Stimulated activated CD8-positive, alpha-beta memory T cell treated with anti-CD3 and anti-CD28 coated beads, Interleukin-7, amount 100 ng/mL, for 24 hours (primary cell): Measurements from ENCODE around the gene CDK12.
"Not testable (repeated sequence)": the region's sequence is repeated elsewhere in the genome, so short reads cannot be mapped to it uniquely, and the experiment has no call there.

ENCODE experiments used
- DNase-seq: peaks from one replicate; pipeline ENCODE4 v3.0.0-alpha.2; 2020; ENCODE audit warnings: low read depth

Gene CDK12

DNA sequence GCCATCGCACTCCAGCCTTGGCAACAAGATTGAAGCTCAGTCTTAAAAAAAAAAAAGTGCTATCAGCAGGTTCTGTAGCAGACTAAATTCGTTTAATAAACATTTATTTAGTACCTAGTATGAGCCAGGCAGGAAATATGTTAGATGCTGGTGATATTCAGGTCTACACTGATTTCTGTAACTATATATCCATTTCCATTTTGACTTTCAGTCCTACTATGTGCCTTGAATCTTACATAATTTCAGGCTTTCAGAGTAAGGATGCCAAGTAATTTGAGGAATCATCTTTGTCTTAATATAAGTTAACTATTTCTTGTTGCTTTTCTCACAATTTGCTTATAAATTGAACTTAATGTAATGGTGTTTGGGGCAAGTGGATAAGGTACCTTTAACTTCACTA, 46.2 kb downstream of the CDK12 start:
- no peak for DNase-seq

DNA sequence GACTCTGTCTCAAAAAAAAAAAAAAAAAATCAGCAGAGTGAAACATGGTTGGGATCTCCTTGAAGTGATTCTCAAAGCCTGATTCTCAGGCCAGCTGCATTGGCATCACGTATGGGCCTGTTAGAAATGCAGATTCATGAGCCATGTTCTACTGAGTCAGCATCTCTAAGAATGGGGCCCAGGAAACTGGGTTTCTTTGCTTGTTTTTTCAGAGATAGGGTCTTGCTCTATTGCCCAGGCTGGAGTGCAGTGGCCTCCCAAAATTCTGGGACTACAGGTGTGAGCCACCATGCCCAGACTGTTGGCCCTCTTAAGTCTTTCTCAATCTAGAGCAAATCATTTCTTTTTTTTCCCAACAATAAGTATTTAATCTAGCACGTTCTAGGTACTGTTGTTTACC, 47.7 kb downstream of the CDK12 start:
- no peak for DNase-seq

DNA sequence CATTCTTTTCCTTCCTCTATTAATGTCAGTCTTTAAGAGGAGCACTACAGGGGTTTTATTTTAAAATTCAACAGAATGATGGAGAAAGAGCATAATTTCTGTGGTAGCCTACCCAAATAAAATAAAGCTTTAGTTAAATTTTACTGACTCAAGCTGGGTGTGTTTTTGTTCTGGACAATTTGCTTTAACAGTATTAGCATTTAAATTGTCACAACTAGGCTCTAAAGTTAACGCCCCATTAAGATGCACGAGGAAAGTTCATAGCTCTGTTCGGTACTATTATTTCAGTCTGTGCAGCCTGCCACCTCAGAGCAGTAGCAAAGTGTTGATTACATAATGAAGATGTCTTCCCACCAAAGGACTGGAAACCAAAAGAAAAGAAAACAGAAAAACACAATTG, 52.0 kb downstream of the CDK12 start:
- DNase-seq, result no peak

DNA sequence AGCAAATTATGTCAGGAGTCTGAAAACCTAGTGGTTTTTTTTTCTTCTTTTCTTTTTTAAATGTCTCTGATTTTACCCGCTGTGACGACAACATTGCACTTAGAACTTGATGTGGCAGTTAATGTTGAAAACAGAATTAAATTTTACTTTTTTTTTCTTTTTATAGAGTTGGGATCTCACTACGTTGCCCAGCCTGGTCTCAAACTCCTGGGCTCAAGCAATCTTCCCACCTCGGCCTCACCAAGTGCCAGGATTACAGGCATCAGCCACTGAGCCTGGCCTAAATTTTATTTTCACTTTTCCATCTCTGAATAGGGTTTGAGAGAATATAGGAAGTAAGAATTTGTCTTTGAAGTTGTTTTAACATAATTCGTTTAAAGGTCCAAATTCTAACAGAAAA, 52.6 kb downstream of the CDK12 start:
- DNase-seq, result no peak

DNA sequence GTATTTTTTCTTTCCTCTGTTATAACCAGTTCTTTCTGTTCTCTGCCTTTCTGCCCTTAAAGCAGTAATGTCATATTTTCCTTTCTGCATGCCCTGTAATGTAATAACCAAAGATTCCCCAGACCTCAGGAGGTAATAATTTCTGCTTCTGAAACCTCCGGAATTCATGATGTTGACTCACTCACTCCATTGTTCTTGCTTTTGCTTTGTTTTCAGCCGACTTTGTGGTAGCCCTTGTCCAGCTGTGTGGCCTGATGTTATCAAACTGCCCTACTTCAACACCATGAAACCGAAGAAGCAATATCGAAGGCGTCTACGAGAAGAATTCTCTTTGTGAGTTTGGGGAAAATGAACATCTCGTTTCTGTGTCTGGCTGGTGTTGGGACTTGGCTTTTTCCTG, 55.9 kb downstream of the CDK12 start:
- no peak for DNase-seq

DNA sequence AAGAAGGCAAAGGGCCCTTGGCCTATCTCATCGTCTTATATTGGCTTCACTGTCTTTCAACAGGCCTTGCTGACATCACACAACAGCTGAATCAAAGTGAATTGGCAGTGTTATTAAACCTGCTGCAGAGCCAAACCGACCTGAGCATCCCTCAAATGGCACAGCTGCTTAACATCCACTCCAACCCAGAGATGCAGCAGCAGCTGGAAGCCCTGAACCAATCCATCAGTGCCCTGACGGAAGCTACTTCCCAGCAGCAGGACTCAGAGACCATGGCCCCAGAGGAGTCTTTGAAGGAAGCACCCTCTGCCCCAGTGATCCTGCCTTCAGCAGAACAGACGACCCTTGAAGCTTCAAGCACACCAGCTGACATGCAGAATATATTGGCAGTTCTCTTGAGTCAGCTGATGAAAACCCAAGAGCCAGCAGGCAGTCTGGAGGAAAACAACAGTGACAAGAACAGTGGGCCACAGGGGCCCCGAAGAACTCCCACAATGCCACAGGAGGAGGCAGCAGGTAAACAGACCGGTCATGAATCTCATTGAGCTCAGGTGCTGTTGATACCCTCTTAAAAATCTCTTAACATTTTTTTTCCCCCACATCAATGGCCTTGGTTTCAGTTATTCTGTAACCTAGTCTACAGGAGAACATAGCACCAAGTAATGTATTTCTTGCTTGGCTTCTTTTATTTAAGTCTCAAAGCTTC, 64.7 kb downstream of the CDK12 start:
- DNase-seq, result no peak

DNA sequence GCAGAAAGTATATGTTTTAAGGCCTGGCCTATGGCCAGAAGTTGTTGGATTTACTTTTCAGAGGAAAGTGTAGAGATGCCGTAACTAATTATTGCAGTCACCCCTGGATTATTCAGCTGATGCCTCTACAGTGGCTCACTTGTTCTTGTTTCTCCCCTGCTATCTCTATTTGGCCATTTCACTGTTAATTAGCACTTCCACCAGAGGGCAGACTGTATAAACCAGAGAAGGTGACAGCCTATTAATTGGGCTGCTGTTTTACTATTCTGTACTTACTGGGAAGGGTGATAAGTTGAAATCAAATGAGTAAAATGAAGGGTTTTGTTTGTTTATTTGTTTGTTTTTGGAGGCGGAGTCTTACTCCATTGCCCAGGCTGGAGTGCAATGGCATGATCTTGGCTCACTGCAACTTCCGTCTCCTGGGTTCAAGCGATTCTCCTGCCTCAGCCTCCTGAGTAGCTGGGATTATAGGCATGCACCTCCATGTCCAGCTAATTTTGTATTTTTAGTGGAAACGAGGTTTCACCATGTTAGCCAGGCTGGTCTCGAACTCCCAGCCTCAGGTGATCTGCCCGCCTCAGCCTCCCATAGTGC, 66.0 kb downstream of the CDK12 start:
- no peak for DNase-seq

DNA sequence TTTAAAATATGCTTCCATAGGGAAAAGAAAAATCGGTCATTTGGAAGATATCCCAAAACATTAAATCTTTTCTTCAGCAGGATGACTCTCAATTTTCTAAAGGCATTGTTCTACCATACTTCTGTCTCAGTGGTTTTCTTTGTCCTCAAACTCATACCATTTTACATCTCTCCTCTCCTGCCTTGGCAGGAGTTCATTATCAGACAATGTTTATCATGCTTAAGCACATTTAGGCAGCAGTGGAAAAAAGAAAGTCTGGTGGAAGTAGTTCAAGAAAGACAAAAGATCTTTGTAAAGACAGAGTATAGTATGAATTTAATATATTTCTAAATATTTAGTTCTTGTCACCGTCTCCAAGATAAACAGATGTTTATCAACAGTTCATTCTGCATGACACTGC, 68.2 kb downstream of the CDK12 start:
- DNase-seq, result no peak

DNA sequence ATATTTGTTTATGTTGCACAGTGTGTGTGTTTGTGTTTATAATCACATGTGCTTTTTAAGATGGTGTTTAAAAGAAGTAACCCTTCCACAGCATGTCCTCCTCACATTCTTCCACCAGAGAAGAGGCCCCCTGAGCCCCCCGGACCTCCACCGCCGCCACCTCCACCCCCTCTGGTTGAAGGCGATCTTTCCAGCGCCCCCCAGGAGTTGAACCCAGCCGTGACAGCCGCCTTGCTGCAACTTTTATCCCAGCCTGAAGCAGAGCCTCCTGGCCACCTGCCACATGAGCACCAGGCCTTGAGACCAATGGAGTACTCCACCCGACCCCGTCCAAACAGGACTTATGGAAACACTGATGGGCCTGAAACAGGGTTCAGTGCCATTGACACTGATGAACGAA, 69.2 kb downstream of the CDK12 start:
- no peak for DNase-seq

DNA sequence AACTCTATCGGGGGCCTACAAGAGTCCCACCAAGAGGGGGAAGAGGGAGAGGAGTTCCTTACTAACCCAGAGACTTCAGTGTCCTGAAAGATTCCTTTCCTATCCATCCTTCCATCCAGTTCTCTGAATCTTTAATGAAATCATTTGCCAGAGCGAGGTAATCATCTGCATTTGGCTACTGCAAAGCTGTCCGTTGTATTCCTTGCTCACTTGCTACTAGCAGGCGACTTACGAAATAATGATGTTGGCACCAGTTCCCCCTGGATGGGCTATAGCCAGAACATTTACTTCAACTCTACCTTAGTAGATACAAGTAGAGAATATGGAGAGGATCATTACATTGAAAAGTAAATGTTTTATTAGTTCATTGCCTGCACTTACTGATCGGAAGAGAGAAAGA, 70.0 kb downstream of the CDK12 start:
- DNase-seq, result no peak

DNA sequence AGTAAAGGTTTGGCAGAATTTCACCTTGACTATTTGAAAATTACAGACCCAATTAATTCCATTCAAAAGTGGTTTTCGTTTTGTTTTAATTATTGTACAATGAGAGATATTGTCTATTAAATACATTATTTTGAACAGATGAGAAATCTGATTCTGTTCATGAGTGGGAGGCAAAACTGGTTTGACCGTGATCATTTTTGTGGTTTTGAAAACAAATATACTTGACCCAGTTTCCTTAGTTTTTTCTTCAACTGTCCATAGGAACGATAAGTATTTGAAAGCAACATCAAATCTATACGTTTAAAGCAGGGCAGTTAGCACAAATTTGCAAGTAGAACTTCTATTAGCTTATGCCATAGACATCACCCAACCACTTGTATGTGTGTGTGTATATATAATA, 72.6 kb downstream of the CDK12 start:
- DNase-seq, result no peak

DNA sequence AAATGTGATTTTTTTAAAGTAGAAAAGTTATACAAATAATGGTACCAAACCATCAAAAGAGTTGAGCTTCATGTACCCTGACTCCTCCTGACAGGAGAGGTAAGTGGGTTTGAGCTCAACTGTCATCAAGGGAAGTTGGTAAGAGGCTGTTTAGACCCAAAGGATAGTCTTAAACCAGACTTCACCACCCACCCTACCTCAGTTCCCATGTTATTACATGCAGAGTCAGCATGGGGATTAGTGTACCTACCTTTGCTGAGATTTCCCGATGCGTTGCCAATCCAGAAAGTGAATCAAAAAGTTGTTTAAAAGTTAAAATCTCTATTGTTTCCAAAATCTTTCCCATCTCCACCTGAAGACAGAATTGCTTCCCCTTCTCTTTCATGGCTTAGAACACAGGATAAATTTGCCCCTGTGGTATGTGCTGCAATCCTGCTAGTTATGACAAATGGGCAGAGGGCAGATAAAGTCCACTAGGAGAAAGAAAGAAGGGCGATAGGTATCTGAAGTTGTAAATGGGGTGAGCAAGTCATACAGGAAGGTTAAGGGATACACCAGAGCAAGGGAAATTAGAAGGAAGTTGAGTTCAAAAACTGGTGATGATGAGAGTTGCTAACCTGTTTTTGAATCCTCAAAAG, 73.6 kb downstream of the CDK12 start:
- no peak for DNase-seq

DNA sequence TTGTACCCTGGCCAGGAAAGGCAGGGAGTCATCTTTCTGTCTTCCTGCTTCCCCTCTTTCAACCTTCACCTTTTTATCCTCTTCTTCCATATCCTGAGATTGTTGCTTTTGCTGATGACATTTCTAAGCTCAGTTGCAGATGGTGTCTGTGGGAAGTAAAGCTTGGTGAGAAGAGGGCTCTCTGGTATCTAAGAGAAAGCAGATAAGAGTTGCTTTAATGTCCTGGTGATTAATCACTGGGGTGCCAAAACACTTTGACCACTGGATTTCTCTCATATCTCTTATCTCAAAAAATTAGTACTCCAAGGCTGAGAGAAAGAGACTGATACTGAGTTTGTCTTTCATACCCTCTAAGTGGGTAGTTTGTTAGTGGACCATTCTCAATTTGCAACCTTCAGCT, 75.2 kb downstream of the CDK12 start:
- DNase-seq, result no peak

DNA sequence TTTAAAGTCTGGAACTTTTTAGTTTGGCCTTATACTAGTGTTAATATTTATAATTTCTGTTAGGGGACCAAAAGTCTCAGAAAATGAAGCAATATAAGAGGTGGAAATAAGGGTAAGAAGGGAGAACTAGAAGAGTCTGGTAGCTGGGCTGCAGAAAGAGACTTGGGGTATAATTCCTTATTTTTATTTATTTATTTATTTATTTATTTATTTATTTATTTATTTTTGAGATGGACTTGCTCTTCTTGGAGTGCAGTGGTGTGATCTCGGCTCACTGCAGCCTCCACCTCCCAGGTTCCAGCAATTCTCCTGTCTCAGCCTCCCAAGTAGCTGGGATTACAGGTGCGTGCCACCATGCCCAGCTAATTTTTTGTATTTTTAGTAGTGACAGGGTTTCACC, 76.1 kb downstream of the CDK12 start:
- not testable (repeated sequence) for DNase-seq

DNA sequence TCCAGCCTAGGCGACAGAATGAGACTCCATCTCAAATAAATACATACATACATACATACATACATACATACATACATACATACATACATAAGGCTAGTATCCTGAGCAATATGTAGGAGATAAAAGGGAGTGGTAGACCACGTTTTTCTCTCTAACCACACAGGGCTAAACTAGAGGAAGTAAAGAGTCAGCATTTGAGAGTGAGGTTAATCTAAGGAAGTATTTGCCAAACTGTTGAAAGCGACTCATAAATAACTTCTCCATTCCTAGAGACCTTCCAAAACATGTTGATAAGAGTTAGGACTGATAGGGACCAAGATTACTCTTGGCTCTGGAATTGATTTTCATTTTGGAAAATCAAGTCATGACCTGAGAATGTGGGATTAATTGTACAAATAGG, 77.6 kb downstream of the CDK12 start:
- DNase-seq, result no peak

DNA sequence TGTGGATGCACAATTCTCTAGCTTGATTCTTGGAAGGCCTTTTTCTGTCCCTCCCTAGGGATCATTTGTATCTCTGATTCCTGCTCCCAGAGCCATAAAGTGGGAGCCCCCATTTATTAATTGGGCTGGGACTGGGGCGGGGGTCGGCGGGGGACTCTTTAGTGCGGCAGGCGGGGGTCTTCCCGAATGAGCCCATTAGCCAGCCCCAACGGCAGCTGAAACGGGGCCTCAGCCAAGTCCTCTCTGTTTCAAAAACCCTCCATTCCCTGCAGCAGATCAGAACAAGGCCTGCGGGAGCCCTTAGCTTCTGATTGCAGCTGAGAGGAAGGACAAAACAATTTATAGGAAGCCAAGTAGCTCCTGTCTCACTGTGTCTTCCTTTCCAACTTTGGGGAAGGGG, 79.3 kb downstream of the CDK12 start:
- no peak for DNase-seq

DNA sequence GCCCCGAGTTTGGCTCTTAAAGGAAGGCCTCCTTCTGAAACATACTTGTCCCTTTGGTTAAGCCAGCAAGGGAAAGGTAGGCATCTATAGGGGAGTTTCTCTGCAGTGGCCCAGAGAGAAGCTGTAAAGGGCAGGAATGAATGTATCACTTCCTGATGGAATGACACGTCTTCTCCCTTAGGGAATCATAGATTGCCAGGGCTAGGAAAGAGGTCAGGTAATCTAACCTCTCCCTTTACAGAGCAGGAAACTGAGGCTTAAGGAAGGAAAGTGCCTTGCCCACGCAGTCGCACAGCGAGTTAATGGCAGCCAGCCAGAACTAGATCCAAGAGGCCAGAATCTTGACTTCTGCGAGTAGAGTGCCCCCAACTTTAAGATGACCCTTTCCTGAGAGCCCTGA, 80.4 kb downstream of the CDK12 start:
- DNase-seq, result no peak

DNA sequence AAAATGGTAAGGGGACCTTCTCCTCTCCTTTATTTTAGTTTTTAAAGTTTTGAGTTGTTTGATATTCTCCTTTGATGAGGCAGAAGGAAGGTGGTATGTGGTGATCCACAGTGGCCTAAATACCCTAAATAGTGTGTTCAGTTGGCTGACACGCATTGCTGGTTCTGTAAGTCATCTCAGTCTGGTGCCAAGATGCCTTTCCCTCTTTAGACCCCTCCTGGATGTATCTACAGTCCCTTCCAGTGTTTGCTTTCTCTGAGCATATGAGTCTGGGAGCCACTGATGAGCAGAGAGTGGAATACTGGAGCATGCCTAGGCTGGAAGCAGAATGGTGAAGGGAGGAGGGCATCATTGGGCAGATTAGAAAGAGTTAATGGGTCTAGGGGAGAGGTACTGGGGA, 81.9 kb downstream of the CDK12 start:
- DNase-seq, result no peak

DNA sequence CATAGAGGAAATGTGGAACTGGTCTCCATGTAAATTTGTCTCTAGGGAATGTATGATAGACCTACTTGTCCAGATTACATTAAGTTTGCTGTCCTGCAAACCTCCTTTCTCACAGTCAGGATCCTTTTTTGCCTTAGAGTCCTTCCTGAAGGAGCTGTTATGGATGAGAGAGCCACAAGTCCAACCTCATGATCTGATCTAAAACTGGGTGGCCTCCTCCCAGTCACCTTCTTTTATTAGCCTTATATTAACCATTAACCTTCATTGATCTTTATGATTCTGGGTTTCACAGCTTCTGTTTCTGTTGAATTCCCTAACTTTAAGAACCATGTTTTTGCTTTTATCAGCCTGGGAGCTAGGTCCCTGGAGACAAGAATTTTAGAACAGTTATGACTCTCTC, 82.4 kb downstream of the CDK12 start:
- DNase-seq, result no peak

DNA sequence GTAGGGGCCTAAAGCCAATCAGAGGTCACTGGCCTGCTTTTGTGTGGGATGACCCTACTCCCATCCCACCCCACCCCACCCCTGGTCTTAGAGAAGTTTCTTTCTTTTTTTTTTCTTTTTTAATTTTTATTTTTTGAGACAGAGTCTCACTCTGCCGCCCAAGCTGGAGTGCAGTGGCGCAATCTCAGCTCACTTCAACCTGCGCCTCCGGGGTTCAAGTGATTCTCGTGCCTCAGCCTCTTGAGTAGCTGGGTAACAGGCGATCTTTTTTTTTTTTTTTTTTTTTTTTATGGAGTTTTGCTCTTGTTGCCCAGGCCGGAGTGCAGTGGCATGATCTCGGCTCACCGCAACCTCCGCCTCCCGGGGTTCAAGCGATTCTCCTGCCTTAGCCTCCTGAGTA, 83.1 kb downstream of the CDK12 start:
- not testable (repeated sequence) for DNase-seq

DNA sequence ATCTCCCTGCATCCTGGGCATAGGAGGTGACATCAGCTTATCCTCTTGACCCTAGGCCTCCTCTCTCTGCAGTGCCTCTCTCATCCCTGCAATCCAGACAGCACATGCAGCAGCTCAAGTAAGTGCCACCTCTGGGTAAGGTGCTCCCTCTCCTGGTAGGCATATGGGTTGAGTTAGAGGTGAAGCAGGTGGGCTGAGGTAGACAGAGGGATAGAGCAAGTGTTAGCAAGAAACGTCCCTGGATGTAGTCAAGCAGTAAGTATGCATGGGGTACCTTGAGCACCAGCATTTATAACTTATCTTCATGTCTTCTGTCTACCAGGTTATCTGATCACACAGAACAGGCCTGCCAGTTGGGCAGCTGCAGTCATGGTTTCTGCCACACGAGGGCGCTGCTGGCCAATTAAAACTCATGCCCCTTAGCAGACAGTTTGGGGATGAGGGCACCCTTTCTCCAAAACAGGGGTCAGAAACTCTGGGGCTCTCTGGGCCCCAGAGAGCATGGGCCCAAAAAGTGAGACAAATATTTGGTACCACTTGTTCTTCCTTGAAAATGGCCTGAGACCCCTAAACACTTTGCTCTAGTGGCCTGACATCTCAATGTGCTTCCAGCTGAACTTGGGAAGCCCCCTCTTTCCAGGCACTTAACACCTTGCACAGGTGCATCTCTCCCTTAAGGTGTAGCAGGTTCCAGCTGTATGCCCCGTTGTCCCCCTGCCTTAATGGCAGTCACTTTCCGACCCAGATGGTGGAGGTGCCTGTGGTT, 86.6 kb downstream of the CDK12 start:
- peak; percentile 75 for DNase-seq

DNA sequence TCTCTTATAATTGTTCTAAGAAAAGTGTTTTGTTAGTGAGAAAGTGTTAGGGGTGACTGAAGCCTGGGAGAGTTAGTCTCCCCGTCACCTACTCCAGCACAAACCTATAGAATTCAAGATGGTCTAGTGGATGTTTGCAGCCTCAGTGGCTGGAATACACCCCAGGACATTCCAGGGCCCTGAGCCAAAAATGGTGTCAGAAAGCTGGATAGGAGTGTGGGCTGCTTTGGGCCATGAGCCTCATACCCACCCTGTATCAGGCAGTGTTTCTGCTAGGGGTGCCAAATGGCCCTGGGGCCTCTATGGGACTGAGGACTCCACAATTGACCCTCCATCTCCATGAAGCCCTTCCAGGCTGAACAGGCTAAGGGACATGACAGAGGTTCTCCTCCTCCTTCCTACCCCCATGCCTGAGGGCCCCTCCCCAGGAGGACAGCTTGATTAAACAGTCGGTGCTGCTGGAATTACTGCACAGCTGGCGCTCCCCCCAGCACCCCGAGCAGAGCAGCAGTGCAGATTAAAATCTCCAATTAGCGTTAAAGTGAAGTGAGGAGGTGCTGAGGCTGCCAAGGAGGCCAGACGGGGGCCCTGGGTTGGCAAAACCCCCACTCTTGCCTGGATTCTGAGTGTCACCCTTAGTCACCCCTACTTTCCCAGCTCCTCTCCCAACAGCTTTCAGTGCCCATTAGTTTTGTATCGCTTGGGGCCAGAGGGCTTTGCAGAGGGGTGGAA, 87.4 kb downstream of the CDK12 start:
- no peak for DNase-seq
